Measurements from ENCODE around the gene COTL1.
"Not testable (repeated sequence)": the region's sequence is repeated elsewhere in the genome, so short reads cannot be mapped to it uniquely, and the experiment has no call there.

The COTL1 gene

DNA sequence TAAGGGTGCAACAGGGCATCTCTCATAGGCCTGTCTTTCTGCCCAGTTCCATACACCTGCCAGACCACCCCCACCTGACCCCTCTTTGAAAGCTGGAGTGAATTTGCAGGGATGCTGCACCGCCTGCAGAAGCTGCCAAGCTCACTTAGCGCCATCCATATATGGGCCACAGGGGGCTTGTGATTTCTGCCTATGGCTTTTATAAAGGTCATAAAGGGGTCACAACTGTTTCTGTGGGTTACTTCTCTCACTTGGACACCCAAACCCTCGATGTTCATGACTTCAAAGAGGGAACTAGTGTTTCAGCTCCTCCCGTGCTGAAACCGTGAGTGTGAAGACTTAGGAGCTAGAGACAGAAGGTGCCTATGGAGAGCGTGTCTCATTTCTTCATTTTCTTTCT, 89.6 kb downstream of the COTL1 start:
- no peak for DNase-seq (ENCODE audit: low read depth)

DNA sequence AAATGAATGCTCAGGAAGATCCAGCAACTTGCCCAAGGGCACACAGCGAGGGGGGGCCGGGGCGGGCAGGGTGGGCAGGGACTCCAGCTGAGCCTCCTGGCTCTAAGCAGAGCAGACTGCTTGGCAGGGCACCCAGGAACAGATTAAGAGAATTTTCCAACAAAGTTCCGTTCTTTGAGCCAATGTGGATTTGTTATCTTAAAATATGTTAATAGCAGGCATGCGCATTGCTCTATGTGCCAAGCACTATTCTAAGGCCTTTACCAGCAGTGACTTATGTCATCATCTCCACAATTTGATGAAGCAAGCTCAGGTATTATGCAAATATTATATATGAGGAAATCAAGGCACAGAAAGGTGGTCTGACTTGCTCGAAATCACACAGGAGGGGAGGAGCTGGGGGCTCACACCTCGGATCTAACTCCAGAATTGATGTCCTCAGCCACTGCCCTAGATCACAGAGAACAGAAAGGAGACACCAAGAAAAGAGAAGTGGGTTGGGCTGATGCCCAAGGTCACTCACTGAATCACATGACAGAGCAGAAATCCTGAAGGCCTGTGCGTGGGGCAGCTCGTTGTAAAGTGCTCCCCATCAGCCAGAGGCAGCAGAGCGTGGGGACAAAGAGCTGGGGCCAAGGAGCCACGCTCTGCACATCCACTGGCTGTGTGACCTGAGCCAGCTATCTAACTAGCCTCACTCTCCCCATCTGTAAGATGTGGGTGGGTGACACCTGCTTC, 90.2 kb downstream of the COTL1 start:
- no peak for DNase-seq (ENCODE audit: low read depth)

DNA sequence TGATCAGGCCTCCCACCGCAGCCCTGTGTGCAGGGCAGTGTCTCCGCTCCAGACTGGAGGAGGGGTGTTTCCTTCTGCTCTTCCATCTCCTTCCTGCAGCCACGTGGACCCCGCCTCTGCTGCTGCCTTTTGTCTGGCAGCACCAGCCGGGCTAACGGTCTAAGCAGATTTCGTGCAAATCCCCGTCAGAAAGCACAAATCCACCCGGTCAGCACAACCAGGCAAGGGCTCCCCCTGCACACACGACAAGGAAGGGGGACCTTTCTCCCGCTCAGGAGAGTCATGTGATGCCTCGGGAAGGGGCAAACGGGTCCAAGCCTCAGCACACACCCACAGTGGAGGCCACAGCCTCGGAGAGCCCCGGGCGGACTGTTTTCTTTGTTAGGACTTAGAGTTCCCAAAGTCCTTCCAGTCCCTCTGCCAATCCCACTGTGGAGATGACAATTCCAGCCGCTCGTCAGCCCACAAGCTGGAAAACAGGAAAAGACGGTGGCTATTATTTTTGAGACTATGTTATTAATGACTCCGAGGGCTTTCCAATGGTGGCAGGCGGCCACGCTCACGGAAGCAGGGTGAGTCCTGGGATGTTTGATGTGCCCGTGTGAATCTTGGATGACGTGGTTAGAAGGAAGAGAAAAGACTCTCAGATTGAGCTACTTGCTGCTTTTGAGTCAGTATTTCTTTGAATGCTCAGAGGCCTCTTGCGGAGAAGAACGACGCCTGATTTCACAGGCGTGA, 90.9 kb downstream of the COTL1 start:
- DNase-seq (ENCODE audit: low read depth), result no peak

DNA sequence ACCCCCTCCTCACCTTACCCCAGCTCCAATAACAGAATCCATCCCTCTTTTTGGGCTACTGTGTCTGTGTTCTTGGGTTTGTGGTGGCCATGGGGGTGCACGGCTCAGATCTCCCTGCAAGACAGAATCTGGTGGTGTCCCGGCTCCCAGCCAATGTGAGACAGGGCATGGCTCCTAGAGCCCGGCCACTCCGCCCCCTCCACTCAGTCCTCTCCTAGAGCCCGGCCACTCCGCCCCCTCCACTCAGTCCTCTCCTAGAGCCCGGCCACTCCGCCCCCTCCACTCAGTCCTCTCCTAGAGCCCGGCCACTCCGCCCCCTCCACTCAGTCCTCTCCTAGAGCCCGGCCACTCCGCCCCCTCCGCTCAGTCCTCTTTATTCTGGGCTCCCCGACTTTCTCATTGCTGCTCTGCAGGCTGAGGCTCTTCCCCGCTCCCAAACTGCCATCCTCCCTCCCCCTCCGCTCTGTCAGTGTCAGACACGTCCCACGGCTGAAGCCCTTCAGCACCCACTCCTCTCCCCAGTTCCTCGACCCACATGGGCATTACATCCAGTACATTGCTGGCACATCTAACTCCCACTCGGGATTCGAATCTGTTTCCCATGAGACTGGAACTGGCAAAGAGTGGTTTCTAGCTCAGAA, 92.8 kb downstream of the COTL1 start:
- not testable (repeated sequence) for DNase-seq (ENCODE audit: low read depth)

DNA sequence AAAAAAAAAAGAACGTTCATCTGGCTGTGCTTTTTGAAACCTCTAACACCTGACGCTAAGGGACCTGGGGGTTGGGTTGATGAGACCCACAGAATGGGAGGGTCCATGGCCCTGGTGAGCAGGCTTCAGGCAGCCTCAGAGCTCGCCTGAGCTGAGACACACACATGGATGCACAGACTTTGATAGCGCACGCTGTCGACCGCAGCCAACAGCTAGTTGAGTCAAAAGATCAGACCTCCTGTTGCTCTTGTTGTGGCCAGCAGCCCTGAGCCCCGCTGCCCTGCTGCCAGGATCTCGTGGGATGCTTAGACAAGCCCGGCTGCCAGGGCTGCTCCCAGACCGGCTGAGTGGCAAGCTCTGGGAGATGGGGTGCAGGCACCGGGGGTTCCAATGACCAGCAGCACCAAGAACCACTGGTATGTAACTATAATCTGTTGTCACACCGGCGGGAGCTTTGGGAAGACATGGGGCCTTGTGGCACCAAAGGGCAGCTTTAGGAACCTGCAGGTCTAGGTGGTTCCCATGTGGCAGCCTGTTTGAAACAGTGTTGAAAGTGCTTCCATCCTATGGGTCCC, 93.4 kb downstream of the COTL1 start:
- no peak for DNase-seq (ENCODE audit: low read depth)

DNA sequence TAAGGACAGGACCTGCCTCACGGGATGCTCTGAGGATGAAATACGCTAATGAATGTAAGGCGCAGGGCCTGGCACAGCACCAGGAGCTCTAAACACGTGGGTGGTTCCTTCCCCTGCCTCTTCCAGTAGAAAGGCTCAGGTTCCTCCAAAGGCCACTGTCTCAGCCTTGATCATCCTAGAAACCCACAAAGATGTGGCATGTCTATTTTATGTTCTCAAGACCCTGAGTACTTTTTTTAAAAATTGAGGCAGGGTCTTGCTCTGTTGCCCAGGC, 96.4 kb downstream of the COTL1 start:
- no peak for DNase-seq (ENCODE audit: low read depth)

DNA sequence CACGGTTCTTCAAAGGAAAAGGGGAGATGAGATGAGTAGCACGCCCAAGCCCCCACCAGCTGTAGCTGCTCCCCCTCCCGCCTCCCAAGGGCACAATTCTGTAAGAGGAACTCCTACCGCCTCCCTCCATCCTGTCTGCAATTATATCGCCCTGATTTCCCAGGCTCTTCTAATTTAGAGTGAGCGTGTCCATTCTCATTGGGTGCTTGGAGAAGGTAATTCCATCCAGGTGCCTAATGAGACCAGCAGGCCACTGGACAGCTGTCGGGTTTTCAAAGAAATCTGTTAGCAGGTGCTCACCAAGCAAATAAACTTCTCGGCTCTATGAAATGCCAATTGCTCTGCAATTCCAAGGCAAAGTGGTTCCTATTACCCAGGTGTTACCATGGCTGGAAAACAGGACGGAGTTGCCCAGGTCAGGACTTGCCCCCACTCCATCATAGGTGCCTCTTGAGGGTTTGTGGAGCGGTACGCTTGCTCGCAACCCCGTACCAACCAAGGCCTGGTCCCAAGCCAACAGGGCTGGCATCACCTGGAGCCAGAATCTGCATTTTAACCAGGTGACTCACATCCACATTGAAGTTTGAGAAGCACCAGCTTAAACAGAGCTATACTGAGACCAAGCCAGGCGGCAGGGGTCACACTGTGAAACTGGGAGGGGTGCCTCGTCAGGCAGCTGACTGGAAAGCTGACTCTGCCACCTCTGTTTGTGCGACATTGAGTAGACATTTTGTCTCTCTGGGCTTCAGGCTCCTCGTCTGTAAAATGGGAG, 97.0 kb downstream of the COTL1 start:
- no peak for DNase-seq (ENCODE audit: low read depth)

DNA sequence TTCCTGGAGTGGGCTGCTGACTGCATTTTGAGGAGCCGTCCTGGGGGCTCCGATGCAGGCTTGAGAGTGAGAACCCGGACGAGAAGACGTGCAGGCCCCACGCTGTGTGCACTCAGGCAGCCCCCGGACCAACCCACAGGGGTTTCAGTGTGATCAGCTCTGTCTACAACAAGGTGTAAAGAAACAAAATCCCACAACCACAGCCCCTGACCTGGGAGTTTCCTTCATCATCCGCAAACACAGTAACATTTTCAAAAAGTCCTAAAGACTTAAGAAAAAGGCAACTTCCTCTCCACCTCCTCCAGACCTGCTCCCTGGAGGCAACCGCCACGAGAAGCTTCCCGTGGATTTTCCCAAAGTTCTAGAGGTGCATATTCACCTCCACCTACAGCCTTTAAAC, 98.0 kb downstream of the COTL1 start:
- no peak for DNase-seq (ENCODE audit: low read depth)

DNA sequence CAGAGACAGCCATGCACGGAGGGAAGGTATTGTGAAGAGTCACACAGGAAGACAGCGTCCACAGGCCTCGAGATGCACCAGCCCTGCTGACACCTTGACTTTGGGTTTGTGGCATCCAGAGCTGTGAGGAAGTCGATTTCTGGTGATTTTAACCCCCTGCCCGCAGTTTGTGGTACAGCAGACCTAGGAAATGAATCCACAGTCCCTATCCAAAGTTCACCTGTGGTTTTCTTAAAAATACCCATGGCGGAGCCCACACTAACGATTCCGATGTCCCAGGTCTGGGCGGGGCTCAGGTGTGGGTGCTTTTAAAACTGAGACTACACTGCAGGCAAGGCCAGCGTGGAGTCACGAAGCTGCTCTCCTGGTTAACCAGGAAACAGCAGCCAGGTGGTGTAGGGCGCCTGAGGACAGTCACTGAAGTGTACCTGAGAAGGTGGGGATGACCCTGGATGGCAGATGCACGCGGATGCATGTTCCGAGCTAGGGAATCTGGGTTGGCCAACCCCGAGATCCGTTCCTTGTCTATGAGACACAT, 99.0 kb downstream of the COTL1 start:
- no peak for DNase-seq (ENCODE audit: low read depth)

DNA sequence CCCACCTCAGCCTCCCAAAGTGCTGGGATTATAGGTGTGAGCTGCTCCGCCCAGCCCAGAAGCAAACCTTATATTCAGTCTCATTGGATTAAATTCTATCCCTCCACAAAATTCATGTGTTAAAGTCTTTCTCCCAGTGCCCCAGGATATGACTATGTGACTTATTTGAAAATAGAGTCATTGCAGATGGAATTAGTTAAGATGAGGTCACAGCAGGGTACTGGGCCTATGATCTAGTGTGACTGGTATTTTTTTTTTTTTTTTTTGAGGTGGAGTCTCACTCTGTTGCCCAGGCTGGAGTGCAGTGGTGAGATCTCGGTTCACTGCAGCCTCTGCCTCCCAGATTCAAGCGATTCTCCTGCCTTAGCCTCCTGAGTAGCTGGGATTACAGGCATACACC, 99.7 kb downstream of the COTL1 start:
- DNase-seq (ENCODE audit: low read depth), result not testable (repeated sequence)

DNA sequence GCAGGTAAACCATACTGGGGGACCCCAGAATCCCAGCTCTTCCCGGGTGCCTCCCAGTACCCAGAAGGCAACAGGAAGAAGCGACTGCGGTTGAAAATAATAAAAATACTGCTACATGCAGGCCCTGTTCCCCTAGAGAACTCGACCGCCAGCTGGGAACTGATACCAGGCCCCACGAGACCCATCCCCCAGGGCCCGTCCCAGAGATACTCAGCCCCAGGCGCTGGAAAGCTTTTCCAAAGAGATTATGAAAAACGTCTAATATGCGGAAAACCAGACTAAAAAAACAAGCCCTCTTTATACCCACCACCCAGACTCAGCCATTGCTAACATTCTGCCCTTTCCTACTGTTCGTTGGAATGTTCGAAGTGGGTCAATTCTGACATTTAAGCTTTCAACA, 100.5 kb downstream of the COTL1 start:
- no peak for DNase-seq (ENCODE audit: low read depth)
